ENCODE measurements around the gene CSNK1G2. TPM values are rescaled to one million over a fixed set of nuclear protein-coding genes. Genes with fewer than 3 reads are reported as not detected.

The CSNK1G2 gene
- total RNA-seq, 4 donors from 2014 or later, result 54.5 to 250 (median 103) TPM

DNA sequence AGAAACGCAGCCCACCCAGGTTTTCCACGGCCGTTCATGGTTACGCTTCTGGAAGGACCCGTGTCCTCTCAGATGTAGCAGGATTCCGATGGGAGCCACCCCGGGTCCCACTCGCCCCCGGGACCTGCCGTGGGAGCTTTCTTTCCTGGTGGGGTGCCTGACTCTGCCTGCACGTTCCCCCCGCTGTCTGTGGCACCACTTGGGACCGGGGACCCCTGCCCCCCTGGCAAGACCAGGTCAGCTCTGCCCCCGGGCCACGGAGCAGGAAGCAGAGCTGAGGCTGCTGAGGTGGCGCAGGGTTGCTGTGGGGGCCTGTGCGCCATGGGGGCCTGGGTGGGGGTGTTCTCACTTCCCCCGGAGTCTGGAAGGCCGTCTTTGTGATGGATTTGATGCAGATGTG is 12.1 kb downstream of the CSNK1G2 start:
- H3K27me3 ChIP-seq, result no peaks in the 10 kb centered on the region
- H3K9me3 ChIP-seq, result no peaks in the 10 kb centered on the region
- TF ChIP-seq POLR2A (IDR thresholded peaks at IDR 0.05), result no peak
- TF ChIP-seq, protein P1, sequence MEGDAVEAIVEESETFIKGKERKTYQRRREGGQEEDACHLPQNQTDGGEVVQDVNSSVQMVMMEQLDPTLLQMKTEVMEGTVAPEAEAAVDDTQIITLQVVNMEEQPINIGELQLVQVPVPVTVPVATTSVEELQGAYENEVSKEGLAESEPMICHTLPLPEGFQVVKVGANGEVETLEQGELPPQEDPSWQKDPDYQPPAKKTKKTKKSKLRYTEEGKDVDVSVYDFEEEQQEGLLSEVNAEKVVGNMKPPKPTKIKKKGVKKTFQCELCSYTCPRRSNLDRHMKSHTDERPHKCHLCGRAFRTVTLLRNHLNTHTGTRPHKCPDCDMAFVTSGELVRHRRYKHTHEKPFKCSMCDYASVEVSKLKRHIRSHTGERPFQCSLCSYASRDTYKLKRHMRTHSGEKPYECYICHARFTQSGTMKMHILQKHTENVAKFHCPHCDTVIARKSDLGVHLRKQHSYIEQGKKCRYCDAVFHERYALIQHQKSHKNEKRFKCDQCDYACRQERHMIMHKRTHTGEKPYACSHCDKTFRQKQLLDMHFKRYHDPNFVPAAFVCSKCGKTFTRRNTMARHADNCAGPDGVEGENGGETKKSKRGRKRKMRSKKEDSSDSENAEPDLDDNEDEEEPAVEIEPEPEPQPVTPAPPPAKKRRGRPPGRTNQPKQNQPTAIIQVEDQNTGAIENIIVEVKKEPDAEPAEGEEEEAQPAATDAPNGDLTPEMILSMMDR (IDR thresholded peaks at IDR 0.05), result no peak
- no peak for DNase-seq
- no peak overlapping the region for H3K27ac ChIP-seq
- no peaks in the 10 kb centered on the region for H3K4me1 ChIP-seq
- H3K4me3 ChIP-seq, result no peak overlapping the region
- peaks cover 0 to 17% (median 0%) of the 10 kb centered on the region in 3 donors for H3K36me3 ChIP-seq

- no peaks in the 10 kb centered on the region for H3K27me3 ChIP-seq
- TF ChIP-seq POLR2A (IDR thresholded peaks at IDR 0.05), result no peak
- TF ChIP-seq, protein P1 (IDR thresholded peaks at IDR 0.05), result no peak
These were observed 12.6 kb downstream of the CSNK1G2 start for GRCh38 chr19:1953441-1954094.

DNA sequence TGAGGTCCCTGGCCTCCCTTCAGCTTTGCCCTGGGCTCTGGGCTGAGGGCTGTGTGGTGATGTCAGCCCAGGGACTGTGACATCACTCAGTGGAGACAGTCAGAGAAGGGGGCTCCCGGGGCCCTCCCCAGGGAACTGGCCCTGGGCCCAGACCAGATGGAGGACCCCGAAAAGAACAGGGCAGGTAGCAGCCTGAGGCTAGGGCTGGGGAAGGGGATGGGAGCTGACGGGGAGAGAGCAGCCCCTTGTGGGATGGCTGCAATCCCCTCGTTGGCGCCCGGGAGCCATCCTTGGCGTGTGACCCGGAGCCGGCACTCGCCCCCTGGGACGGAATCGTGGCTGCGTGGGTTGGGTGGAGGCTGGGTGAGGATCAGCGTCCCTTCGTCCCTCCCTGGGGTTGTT is 13.6 kb downstream of the CSNK1G2 start:
- H3K27me3 ChIP-seq, result no peaks in the 10 kb centered on the region
- H3K9me3 ChIP-seq, result no peaks in the 10 kb centered on the region
- no peak for DNase-seq
- no peaks in the 10 kb centered on the region for H3K4me1 ChIP-seq
- peaks cover 0 to 17% (median 0%) of the 10 kb centered on the region in 3 donors for H3K36me3 ChIP-seq
- no peak overlapping the region for H3K4me3 ChIP-seq
- H3K27ac ChIP-seq, result no peak overlapping the region
- TF ChIP-seq, protein P1 (IDR thresholded peaks at IDR 0.05), result no peak
- TF ChIP-seq POLR2A (IDR thresholded peaks at IDR 0.05), result no peak

More at GRCh38 chr19:1953441-1954094, 12.6 kb downstream of the CSNK1G2 start:
- no peaks in the 10 kb centered on the region for H3K9me3 ChIP-seq
- peaks cover 0 to 17% (median 0%) of the 10 kb centered on the region in 3 donors for H3K36me3 ChIP-seq
- DNase-seq, result no peak
- H3K27ac ChIP-seq, result no peak overlapping the region
- no peaks in the 10 kb centered on the region for H3K4me1 ChIP-seq
- H3K4me3 ChIP-seq, result no peak overlapping the region

- Histone ChIP-seq H3K36me3 (peaks cover 0 to 13% (median 0%) of the 10 kb centered on the region in 3 donors), H3K27ac (no peak overlapping the region), H3K4me3 (no peak overlapping the region), H3K9me3 (no peaks in the 10 kb centered on the region), H3K27me3 (no peaks in the 10 kb centered on the region), H3K4me1 (no peaks in the 10 kb centered on the region)
- DNase-seq, result no peak
- no peak for TF ChIP-seq POLR2A (IDR thresholded peaks at IDR 0.05)
- TF ChIP-seq, protein P1 (IDR thresholded peaks at IDR 0.05), result no peak
These were observed 14.5 kb downstream of the CSNK1G2 start for GRCh38 chr19:1955171-1956121.

DNA sequence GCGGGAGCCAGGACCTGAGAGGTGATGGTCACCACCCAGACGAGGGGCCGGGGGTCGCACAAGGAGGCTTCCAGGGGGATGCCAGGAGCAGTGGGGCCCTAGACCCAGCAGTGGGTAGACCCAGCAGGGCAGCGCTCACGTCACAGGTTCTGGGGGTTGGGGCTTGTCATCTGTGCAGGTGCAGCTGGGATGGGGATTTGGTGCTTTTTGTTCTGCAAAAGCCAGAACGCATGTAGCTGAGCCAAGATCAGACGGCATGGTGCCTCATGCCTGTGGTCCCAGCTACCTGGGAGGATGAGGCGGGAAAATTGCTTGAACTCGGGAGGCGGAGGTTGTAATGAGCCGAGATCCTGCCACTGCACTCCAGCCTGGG is 15.1 kb downstream of the CSNK1G2 start:
- peaks cover 0 to 13% (median 0%) of the 10 kb centered on the region in 3 donors for H3K36me3 ChIP-seq
- DNase-seq, result no peak
- no peaks in the 10 kb centered on the region for H3K27me3 ChIP-seq
- TF ChIP-seq, protein P1 (IDR thresholded peaks at IDR 0.05), result no peak
- no peak for TF ChIP-seq POLR2A (IDR thresholded peaks at IDR 0.05)
- H3K4me3 ChIP-seq, result no peak overlapping the region
- no peaks in the 10 kb centered on the region for H3K9me3 ChIP-seq
- H3K4me1 ChIP-seq, result no peaks in the 10 kb centered on the region
- no peak overlapping the region for H3K27ac ChIP-seq

Measured in Peyer's patch (tissue), 4 donors.